GM20000 (cell line): Measurements from ENCODE around the gene TANGO6.

Experiments
- DNase-seq: peaks from one replicate; pipeline ENCODE4 v3.0.0; 2012; ENCODE audit warnings: low spot score
- CTCF ChIP-seq: IDR thresholded peaks from 2 replicates; pipeline ENCODE4 v1.5.1; 2012; ENCODE audit warnings: mild to moderate bottlenecking, control low read depth; ENCODE audit errors: extremely low read depth, missing control alignments

TANGO6 gene

GRCh38 chr16:68909099-68909733 is 65.9 kb downstream of the TANGO6 start:
- TF ChIP-seq CTCF = no peak
- DNase-seq = no peak

GRCh38 chr16:68910051-68910450 is 66.7 kb downstream of the TANGO6 start:
- DNase-seq = no peak

GRCh38 chr16:68915589-68915988 is 72.3 kb downstream of the TANGO6 start:
- TF ChIP-seq CTCF = no peak
- no peak for DNase-seq

More at GRCh38 chr16:68910051-68910450, 66.7 kb downstream of the TANGO6 start:
- no peak for TF ChIP-seq CTCF

GRCh38 chr16:68917541-68917940 is 74.2 kb downstream of the TANGO6 start:
- no peak for DNase-seq
- TF ChIP-seq CTCF = no peak

- no peak for TF ChIP-seq CTCF
- no peak for DNase-seq
These were observed 77.0 kb downstream of the TANGO6 start for GRCh38 chr16:68920349-68920748.

GRCh38 chr16:68921637-68922036 is 78.3 kb downstream of the TANGO6 start:
- no peak for TF ChIP-seq CTCF
- DNase-seq = no peak

GRCh38 chr16:68923116-68923515 is 79.8 kb downstream of the TANGO6 start:
- no peak for TF ChIP-seq CTCF
- no peak for DNase-seq
